A673 (cell line): Measurements from ENCODE around the gene CDH23. TPM values are rescaled to one million over a fixed set of nuclear protein-coding genes. Genes with fewer than 3 reads are reported as not detected.

ENCODE experiments used
- BruUV-seq: library from RNA; stranded (reverse); fragments of 400-500 nt; replicated peaks from 2 replicates; lab custom pipeline; 2021; lab: Mats Ljungman, UMichigan
- CTCF ChIA-PET: fragments of 300-600 bp; sonication (Branson Sonifier 250); formaldehyde crosslinking; loops from one replicate; lab custom pipeline; 2022; ENCODE audit warnings: antibody characterized with exemption; lab: Charles Lee
- POLR2A ChIA-PET: fragments of 300-600 bp; sonication (Branson Sonifier 250); formaldehyde crosslinking; loops from one replicate; lab custom pipeline; 2022; ENCODE audit warnings: antibody characterized with exemption; ENCODE audit not compliant: low non-redundant PET; lab: Charles Lee
- DNase-seq: peaks from one replicate; pipeline ENCODE4 v3.0.0-alpha.2; 2015; ENCODE audit warnings: low spot score
- H3K27ac ChIP-seq: fragments of 200-600 bp; sonication (generic); 2 replicates; pipeline ENCODE4 v1.5.1; 2016; ENCODE audit warnings: mixed run types, low read depth, mild to moderate bottlenecking, mixed read lengths, antibody characterized with exemption, low read length; ENCODE audit not compliant: poor library complexity, severe bottlenecking
- H3K27me3 ChIP-seq: fragments of 200-600 bp; sonication (generic); replicated peaks from 2 replicates; pipeline ENCODE4 v1.6.1; 2017; ENCODE audit warnings: mixed run types, low read depth, mild to moderate bottlenecking, mixed read lengths, antibody characterized with exemption, low read length; ENCODE audit not compliant: insufficient read depth, poor library complexity
- H3K36me3 ChIP-seq: fragments of 200-600 bp; sonication (generic); 2 replicates; pipeline ENCODE4 v1.6.1; 2016; ENCODE audit warnings: mixed run types, mild to moderate bottlenecking, mixed read lengths, antibody characterized with exemption, low read length; ENCODE audit not compliant: insufficient read depth, poor library complexity, severe bottlenecking
- H3K4me1 ChIP-seq: fragments of 200-600 bp; sonication (generic); 2 replicates; pipeline ENCODE4 v1.6.1; 2017; ENCODE audit warnings: mixed run types, mild to moderate bottlenecking, mixed read lengths, antibody characterized with exemption, low read length; ENCODE audit not compliant: insufficient read depth, poor library complexity, severe bottlenecking
- H3K4me3 ChIP-seq: fragments of 200-600 bp; sonication (generic); 2 replicates; pipeline ENCODE4 v1.5.1; 2016; ENCODE audit warnings: low read depth, mixed run types, mild to moderate bottlenecking, mixed read lengths, low read length; ENCODE audit not compliant: poor library complexity, severe bottlenecking
- H3K9me3 ChIP-seq: fragments of 200-600 bp; sonication (generic); 2 replicates; pipeline ENCODE4 v1.6.1; 2016; ENCODE audit warnings: mixed run types, low read depth, mild to moderate bottlenecking, mixed read lengths, antibody characterized with exemption, low read length; ENCODE audit not compliant: poor library complexity, severe bottlenecking
- CTCF ChIP-seq: fragments of 300-800, 200-600 bp; sonication (generic); conservative IDR thresholded peaks from 2 replicates; pipeline ENCODE4 v1.5.1; 2017; ENCODE audit warnings: low read depth, mild to moderate bottlenecking, antibody characterized with exemption, low read length, moderate library complexity, mixed read lengths
- EZH2 ChIP-seq: fragments of 200-600 bp; sonication (generic); IDR thresholded peaks from 2 replicates; pipeline ENCODE4 v1.6.1; 2017; ENCODE audit warnings: borderline replicate concordance, low read depth, mild to moderate bottlenecking, mixed read lengths, antibody characterized with exemption, low read length; ENCODE audit not compliant: poor library complexity, severe bottlenecking
- intact Hi-C: fragments of 100-400 bp; cut with micrococcal nuclease; formaldehyde crosslinking; loops from one replicate; pipeline ENCODE4 v1.10.0; 2022; ENCODE audit not compliant: unreplicated experiment
- total RNA-seq: library from RNA; stranded (reverse); gene quantifications from 2 replicates; pipeline ENCODE4 v1.2.3, GENCODE V29; 2021

The CDH23 gene
- total RNA-seq, 1 experiment from 2014 or later: 49.7 TPM

- CTCF ChIA-PET: no interaction called here
- Histone ChIP-seq H3K4me3 (no peak overlapping the region), H3K36me3 (no peaks in the 10 kb centered on the region), H3K27ac (no peak overlapping the region), H3K9me3 (no peaks in the 10 kb centered on the region), H3K4me1 (peaks cover 8% of the 10 kb centered on the region), H3K27me3 (no peaks in the 10 kb centered on the region)
- BruUV-seq: no TSS peak
- TF ChIP-seq CTCF: no peak
- no peak for TF ChIP-seq EZH2
- DNase-seq: no peak
- intact Hi-C loops: no loop called here
- POLR2A ChIA-PET: no interaction called here
These were observed 315.9 kb downstream of the CDH23 start for GRCh38 chr10:71712572-71713134.

GRCh38 chr10:71713135-71714030 lies 316.7 kb downstream of the CDH23 start:
- Histone ChIP-seq H3K27ac (peak overlapping the region; percentile 50), H3K4me3 (no peak overlapping the region), H3K36me3 (no peaks in the 10 kb centered on the region), H3K4me1 (peaks cover 8% of the 10 kb centered on the region), H3K27me3 (no peaks in the 10 kb centered on the region), H3K9me3 (no peaks in the 10 kb centered on the region)
- intact Hi-C loops: no loop called here
- no peak for DNase-seq
- ChIA-PET POLR2A (interaction anchor here (0.7 kb wide), 1 partner anchor 406 kb away, joined by 3 read pairs; no protein-coding TSS in a partner anchor), CTCF (no interaction called here)
- BruUV-seq: no TSS peak
- TF ChIP-seq CTCF (no peak), EZH2 (no peak)

DNA sequence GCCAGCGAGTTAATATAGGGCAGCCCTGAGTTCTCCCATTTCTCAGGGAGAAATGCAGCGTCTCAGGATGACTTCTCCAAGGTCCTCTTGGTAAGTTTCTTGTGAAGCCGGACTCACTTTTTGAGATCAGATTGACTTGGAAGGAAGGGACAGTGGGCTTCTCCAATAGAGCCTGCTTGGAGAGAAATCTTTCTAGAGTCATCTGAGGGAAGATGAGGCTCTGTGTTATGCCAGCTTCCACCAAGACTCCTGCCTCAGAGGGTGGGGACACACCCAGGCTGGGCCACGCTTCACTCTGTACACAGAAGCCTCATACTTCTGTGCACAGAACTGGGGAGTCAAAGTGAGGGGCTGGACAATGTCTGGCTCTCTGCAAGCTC lies 317.3 kb downstream of the CDH23 start:
- Histone ChIP-seq H3K4me3 (no peak overlapping the region), H3K4me1 (peaks cover 8% of the 10 kb centered on the region), H3K36me3 (no peaks in the 10 kb centered on the region), H3K27ac (peak overlapping the region; percentile 50), H3K27me3 (no peaks in the 10 kb centered on the region), H3K9me3 (no peaks in the 10 kb centered on the region)
- intact Hi-C loops: no loop called here
- TF ChIP-seq EZH2 (no peak), CTCF (no peak)
- ChIA-PET CTCF (no interaction called here), POLR2A (interaction anchor here (0.7 kb wide), 1 partner anchor 407 kb away, joined by 3 read pairs; no protein-coding TSS in a partner anchor)
- DNase-seq: no peak
- BruUV-seq: no TSS peak
